Measurements from ENCODE around the gene PTPN23. TPM values are rescaled to one million over a fixed set of nuclear protein-coding genes. Genes with fewer than 3 reads are reported as not detected.

Gene PTPN23
- total and polyA plus RNA-seq, 2 of the 13 experiments (the other 11 are each of a cell fraction or from before 2014, with no cell fraction given), result 2.3 to 3.7 TPM

DNA sequence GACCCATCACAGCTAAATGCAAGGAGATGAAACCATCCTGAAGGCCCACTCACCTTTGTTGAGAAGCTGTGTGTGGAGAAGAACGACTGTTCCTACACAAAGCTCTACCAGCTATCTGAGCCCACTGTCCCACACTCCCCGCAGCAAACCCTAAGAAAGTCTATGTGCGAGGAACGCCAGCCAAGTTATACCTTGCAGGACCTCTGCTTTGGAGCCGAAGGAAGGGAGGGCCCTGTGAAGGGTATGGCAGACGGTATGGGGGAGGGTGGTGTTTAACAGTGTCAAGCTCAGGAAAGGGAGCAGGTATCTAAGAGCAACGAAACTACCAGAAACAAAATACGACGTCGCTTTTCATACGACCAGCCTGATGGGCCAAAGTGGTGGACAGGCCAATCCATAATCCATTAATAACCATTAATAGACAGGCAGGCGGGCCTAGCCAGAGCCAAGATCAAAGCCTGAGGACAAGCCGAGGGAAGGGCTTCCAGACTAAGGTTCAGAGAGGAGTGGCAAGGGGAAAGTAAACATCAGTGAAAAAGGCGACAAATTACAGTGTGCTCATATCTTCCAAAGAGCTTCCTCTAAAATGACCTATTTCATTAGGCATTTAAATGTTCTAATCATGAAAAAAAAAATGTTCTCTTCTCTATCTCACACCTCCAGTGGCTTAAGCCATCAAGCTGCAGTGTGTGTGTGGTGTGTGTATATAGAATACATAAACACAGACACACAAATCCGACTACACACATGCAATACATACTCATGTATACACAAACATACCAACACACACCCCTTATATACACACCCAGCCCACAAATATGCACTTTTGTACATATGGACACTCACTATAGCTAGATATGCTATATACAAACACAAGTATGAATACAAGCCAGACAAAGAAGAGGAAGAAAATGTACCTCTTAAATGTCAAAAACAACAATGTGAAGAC lies 43.9 kb downstream of the PTPN23 start (continued):
- peak; percentile 9; the same call in 1 of the 2 replicates for TF ChIP-seq HNF4G (IDR thresholded peaks at IDR 0.05; ENCODE audit: borderline replicate concordance, low read depth, low read length)
- no peak for TF ChIP-seq HNF4G (CRISPR knock-in tag; IDR thresholded peaks at IDR 0.05; ENCODE audit: borderline replicate concordance, low read depth)
- no peak for TF ChIP-seq LCORL (IDR thresholded peaks at IDR 0.05)
- TF ChIP-seq LCORL (CRISPR knock-in tag; IDR thresholded peaks at IDR 0.05), result peak; percentile 53
- peak; percentile 80 for TF ChIP-seq HNF4A (CRISPR knock-in tag; IDR thresholded peaks at IDR 0.05)
- TF ChIP-seq NCOA2 (CRISPR knock-in tag; IDR thresholded peaks at IDR 0.05), result 0 out of 2 replicates have a peak, but pooled peaks have one; percentile 20
- peak; percentile 85 for TF ChIP-seq FOXA1 (IDR thresholded peaks at IDR 0.05)
- peak; percentile 65 for TF ChIP-seq FOXA1 (CRISPR knock-in tag; IDR thresholded peaks at IDR 0.05)
- TF ChIP-seq, protein P1, sequence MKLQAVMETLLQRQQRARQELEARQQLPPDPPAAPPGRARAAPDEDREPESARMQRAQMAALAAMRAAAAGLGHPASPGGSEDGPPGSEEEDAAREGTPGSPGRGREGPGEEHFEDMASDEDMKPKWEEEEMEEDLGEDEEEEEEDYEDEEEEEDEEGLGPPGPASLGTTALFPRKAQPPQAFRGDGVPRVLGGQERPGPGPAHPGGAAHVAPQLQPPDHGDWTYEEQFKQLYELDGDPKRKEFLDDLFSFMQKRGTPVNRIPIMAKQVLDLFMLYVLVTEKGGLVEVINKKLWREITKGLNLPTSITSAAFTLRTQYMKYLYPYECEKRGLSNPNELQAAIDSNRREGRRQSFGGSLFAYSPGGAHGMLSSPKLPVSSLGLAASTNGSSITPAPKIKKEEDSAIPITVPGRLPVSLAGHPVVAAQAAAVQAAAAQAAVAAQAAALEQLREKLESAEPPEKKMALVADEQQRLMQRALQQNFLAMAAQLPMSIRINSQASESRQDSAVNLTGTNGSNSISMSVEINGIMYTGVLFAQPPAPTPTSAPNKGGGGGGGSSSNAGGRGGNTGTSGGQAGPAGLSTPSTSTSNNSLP (IDR thresholded peaks at IDR 0.05; ENCODE audit: low read depth, low read length), result peak; percentile 96
- no peak for TF ChIP-seq REL (CRISPR knock-in tag; conservative IDR thresholded peaks at IDR 0.05)
- peak; percentile 81 for TF ChIP-seq PITX1 (CRISPR knock-in tag; IDR thresholded peaks at IDR 0.05)
- no peak for TF ChIP-seq SOX13 (IDR thresholded peaks at IDR 0.05)
- peak in 1 of 2 experiments; percentile 53; a peak in 1 of 4 replicates for TF ChIP-seq SOX13 (CRISPR knock-in tag; conservative IDR thresholded peaks at IDR 0.05 in 1 of 2, IDR thresholded peaks at IDR 0.05 in 1 of 2)
- TF ChIP-seq MIER2 (CRISPR knock-in tag; IDR thresholded peaks at IDR 0.05), result no peak
- peak; percentile 16; the same call in 1 of the 2 replicates for TF ChIP-seq ZNF710 (CRISPR knock-in tag; IDR thresholded peaks at IDR 0.05; ENCODE audit: borderline replicate concordance)
- TF ChIP-seq TCF7L2 (IDR thresholded peaks at IDR 0.05; ENCODE audit: low read depth, low read length), result peak; percentile 61; the same call in 1 of the 2 replicates
- TF ChIP-seq ZNF772 (CRISPR knock-in tag; IDR thresholded peaks at IDR 0.05), result 0 out of 2 replicates have a peak, but pooled peaks have one; percentile 46
- TF ChIP-seq, protein P2, sequence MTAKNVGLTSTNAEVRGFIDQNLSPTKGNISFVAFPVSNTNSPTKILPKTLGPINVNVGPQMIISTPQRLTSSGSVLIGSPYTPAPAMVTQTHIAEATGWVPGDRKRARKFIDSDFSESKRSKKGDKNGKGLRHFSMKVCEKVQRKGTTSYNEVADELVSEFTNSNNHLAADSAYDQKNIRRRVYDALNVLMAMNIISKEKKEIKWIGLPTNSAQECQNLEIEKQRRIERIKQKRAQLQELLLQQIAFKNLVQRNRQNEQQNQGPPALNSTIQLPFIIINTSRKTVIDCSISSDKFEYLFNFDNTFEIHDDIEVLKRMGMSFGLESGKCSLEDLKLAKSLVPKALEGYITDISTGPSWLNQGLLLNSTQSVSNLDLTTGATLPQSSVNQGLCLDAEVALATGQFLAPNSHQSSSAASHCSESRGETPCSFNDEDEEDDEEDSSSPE (CRISPR knock-in tag; IDR thresholded peaks at IDR 0.05), result no peak
- TF ChIP-seq ATF2 (CRISPR knock-in tag; IDR thresholded peaks at IDR 0.05), result peak; percentile 39; the same call in 1 of the 2 replicates
- TF ChIP-seq ZNF264 (CRISPR knock-in tag; IDR thresholded peaks at IDR 0.05), result no peak
- TF ChIP-seq, protein P3, sequence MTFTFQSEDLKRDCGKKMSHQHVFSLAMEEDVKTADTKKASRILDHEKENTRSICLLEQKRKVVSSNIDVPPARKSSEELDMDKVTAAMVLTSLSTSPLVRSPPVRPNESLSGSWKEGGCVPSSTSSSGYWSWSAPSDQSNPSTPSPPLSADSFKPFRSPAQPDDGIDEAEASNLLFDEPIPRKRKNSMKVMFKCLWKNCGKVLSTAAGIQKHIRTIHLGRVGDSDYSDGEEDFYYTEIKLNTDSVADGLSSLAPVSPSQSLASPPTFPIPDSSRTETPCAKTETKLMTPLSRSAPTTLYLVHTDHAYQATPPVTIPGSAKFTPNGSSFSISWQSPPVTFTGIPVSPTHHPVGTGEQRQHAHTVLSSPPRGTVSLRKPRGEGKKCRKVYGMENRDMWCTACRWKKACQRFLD (CRISPR knock-in tag; IDR thresholded peaks at IDR 0.05; ENCODE audit: borderline replicate concordance), result no peak
- TF ChIP-seq STAG1 (CRISPR knock-in tag; IDR thresholded peaks at IDR 0.05), result no peak

All from HepG2 (cell line).